Nephron (organoid): ENCODE results near the gene LMNB1.
"Not testable (repeated sequence)": the region's sequence is repeated elsewhere in the genome, so short reads cannot be mapped to it uniquely, and the experiment has no call there.

Source experiments
- H3K27ac Mint-ChIP-seq, 3 experiments: 2 replicates each; pipeline ENCODE4 v1.8.0; 2020; ENCODE audit warnings: mixed read lengths in 3 of 3, mild to moderate bottlenecking in 2 of 3, moderate library complexity in 1 of 3
- H3K27me3 Mint-ChIP-seq: 2 replicates; pipeline ENCODE4 v1.8.0; 2021; ENCODE audit warnings: low read depth, mild to moderate bottlenecking, moderate library complexity, mixed read lengths
- H3K36me3 Mint-ChIP-seq: 2 replicates; pipeline ENCODE4 v1.8.0; 2020; ENCODE audit warnings: low read depth, mixed read lengths
- H3K4me1 Mint-ChIP-seq: 2 replicates; pipeline ENCODE4 v1.8.0; 2020; ENCODE audit warnings: mixed read lengths
- H3K4me3 Mint-ChIP-seq, 3 experiments: 2 replicates each; pipeline ENCODE4 v1.8.0; 2020; ENCODE audit warnings: mild to moderate bottlenecking in 3 of 3, mixed read lengths in 3 of 3, moderate library complexity in 2 of 3
- H3K9me3 Mint-ChIP-seq: 2 replicates; pipeline ENCODE4 v1.8.0; 2020; ENCODE audit warnings: mixed read lengths
- TF ChIP-seq, protein P1 (sequence below), 3 experiments: fragments of 200-600 bp; sonication (generic); IDR thresholded peaks; one replicate each; pipeline ENCODE4 v1.5.0; 2021; ENCODE audit warnings: antibody characterized with exemption in 3 of 3; ENCODE audit not compliant: unreplicated experiment in 3 of 3

Gene LMNB1

DNA sequence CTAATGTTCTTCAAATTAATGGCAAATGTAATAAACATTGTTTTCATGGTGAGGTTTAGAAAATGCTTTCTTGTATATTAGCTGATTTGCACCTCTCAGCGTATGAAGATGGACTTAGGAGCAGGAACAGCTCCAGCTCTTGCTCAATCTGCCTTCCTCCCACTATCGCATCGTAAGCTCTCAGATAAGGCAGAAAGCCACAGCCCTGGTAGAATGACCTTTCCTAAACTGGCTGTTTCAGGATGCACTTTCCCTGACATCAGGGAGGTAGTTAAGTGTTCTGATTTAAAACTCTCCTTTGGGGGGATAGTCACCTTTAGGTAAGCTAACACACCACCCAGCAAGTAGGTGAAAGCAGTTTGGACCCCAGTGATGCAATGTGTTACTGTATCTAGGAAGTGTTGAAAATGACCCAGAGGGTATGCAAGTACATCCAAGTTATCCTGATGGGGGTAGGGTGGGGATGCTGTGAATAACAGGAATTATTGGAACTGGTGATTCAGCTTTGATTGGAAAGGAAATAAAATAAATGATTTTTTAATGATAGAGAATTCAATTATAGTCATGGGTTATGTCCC lies 72.3 kb downstream of the LMNB1 start:
- peaks cover 71% of the 10 kb centered on the region for H3K4me1 Mint-ChIP-seq
- TF ChIP-seq, protein P1, sequence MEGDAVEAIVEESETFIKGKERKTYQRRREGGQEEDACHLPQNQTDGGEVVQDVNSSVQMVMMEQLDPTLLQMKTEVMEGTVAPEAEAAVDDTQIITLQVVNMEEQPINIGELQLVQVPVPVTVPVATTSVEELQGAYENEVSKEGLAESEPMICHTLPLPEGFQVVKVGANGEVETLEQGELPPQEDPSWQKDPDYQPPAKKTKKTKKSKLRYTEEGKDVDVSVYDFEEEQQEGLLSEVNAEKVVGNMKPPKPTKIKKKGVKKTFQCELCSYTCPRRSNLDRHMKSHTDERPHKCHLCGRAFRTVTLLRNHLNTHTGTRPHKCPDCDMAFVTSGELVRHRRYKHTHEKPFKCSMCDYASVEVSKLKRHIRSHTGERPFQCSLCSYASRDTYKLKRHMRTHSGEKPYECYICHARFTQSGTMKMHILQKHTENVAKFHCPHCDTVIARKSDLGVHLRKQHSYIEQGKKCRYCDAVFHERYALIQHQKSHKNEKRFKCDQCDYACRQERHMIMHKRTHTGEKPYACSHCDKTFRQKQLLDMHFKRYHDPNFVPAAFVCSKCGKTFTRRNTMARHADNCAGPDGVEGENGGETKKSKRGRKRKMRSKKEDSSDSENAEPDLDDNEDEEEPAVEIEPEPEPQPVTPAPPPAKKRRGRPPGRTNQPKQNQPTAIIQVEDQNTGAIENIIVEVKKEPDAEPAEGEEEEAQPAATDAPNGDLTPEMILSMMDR (IDR thresholded peaks at IDR 0.05; ENCODE audit: unreplicated experiment in 3 of 3): no peak
- peaks cover 5% of the 10 kb centered on the region for H3K27me3 Mint-ChIP-seq
- H3K4me3 Mint-ChIP-seq: no peak overlapping the region
- peaks cover 7% of the 10 kb centered on the region for H3K36me3 Mint-ChIP-seq
- H3K9me3 Mint-ChIP-seq: no peaks in the 10 kb centered on the region
- H3K27ac Mint-ChIP-seq: peak overlapping the region in 2 of 3 experiments; percentile 83 to 87

DNA sequence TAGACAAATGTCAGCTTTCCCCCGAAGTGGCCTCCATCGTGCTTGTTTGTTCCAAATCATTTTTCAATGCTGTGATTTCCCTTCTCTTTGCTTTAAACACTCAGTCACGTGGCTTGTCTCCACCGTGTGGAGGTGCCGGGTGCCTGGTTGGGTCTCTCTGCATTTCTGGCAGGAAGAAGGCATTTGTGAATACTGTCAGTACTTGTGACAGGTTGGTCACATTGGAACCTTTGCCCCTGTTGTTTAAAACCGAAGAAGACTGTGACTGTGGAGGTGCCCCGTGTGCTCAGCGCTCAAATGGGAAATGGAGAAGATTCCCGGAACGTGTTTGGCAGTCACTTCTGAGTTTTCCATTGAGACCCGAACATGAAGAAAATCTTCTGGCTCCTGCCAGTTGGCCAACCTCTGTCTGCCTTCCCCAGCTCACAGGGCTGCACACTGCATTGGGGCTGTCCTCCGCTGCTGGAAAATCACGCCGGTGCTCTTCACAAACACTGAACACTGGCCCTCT lies 74.6 kb downstream of the LMNB1 start:
- Mint-ChIP-seq H3K27me3 (peaks cover 5% of the 10 kb centered on the region), H3K27ac (peak overlapping the region; percentile 64 to 94 (median 76)), H3K4me1 (peaks cover 74% of the 10 kb centered on the region), H3K4me3 (no peak overlapping the region), H3K36me3 (peaks cover 15% of the 10 kb centered on the region), H3K9me3 (no peaks in the 10 kb centered on the region)
- TF ChIP-seq, protein P1 (IDR thresholded peaks at IDR 0.05; ENCODE audit: unreplicated experiment in 3 of 3): no peak

DNA sequence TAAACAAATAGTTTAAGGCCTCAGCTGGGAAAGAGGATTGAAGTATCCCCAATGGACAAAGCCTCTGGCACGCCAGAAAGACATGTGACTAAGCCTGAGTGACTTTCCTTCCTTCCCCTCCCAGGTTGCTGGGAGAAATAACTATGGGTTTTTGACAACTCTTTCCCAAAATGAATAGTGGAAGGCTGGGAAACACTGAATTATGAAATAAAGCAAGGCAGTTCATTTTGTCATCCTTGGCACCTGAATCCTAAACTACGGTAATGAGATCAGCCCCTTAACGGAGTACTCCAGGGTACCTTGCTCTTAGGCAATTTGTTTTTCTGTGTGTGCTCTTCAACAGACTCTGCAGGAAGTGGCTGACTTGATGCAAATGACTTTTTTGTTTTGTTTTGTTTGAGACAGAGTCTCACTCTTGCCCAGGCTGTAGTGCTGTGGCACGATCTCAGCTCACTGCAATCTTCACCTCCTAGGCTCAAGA lies 75.2 kb downstream of the LMNB1 start:
- Mint-ChIP-seq H3K9me3 (no peaks in the 10 kb centered on the region), H3K4me3 (no peak overlapping the region), H3K27me3 (peaks cover 5% of the 10 kb centered on the region), H3K4me1 (peaks cover 73% of the 10 kb centered on the region), H3K27ac (peak overlapping the region; percentile 64 to 94 (median 76)), H3K36me3 (peaks cover 20% of the 10 kb centered on the region)
- TF ChIP-seq, protein P1 (IDR thresholded peaks at IDR 0.05; ENCODE audit: unreplicated experiment in 3 of 3): no peak

DNA sequence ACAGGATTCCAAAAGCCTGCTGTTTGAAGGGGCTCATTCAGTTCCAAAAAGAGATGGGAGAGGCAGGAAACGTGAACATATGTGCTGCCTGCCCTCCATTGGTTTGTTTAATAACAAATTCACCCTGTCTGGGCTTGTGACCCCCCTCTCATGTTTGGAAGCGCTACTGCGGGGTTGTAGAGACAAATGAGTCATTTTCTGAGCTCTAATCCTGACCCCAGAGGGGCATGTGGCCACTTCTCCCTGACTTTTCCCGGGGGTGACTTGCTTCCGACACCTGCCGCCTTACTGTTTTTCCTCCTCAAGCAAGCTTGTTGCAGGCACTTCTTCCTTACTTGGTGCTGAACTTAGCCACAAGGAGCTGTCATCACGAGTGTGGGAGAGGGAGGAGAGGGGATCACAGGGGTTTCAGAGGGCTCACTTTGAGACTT lies 75.9 kb downstream of the LMNB1 start:
- TF ChIP-seq, protein P1 (IDR thresholded peaks at IDR 0.05; ENCODE audit: unreplicated experiment in 3 of 3): no peak
- Mint-ChIP-seq H3K36me3 (peaks cover 21% of the 10 kb centered on the region), H3K27ac (peak overlapping the region; percentile 44 to 94 (median 76)), H3K4me3 (no peak overlapping the region), H3K9me3 (no peaks in the 10 kb centered on the region), H3K27me3 (peaks cover 5% of the 10 kb centered on the region), H3K4me1 (peaks cover 73% of the 10 kb centered on the region)

DNA sequence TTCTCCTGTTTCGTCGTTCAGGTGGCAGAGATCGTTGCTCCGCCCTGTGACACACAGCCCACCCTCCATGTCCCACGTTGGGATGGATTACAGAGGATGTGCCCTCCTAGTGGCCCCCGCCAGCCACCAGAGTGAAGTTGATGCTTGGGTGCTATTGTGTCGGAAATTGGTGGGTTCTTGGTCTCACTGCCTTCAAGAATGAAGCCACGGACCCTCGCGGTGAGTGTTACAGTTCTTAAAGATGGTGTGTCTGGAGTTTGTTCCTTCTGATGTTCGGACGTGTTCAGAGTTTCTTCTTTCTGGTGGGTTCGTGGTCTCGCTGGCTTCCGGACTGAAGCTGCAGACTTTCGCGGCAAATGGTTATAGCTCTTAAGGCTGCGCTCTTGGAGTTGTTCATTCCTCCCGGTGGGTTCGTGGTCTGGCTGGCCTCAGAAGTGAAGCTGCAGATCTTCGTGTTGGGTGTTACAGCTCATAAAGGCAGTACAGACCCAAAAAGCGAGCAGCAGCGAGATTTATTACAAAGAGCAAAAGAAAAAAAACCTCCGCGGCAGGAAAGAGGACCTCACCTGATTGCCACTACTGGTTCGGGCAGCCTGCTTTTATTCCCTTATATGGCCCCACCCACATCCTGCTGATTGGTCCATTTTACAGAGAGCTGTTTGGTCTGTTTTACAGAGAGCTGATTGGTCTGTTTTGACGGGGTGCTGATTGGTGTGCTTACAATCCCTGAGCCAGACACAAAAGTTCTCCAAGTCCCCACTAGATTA lies 76.8 kb downstream of the LMNB1 start:
- Mint-ChIP-seq H3K4me1 (peaks cover 69% of the 10 kb centered on the region), H3K27ac (peak overlapping the region; percentile 17 to 94 (median 49)), H3K36me3 (peaks cover 21% of the 10 kb centered on the region)
- not testable (repeated sequence) for H3K4me3 Mint-ChIP-seq, H3K9me3 Mint-ChIP-seq, H3K27me3 Mint-ChIP-seq

DNA sequence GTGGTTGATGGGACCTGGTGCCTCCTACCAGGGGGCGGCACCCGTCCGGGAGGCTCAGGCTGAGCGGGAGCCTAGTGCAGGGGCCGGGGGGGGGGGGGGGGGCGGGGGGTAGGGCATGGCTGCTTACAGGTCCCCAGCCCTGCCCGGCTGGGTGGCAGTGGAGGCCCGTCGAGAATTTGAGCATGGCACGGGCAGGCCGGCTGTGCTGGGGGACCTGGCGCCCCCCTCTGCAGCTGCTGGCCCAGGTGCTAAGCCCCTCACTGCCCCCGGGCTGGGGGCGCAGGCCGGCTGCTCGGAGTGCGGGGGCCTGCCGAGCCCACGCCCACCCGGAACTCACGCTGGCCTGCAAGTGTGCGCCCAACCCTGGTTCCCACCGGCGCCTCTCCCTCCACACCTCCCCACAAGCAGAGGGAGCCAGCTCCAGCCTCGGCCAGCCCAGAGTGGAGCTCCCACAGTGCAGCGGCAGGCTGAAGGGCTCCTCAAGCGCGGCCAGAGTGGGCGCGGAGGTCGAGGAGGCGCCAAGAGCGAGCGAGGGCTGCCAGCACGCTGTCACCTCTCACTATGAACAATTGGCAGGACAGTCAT lies 77.7 kb downstream of the LMNB1 start:
- H3K9me3 Mint-ChIP-seq: no peaks in the 10 kb centered on the region
- TF ChIP-seq, protein P1 (IDR thresholded peaks at IDR 0.05; ENCODE audit: unreplicated experiment in 3 of 3): no peak
- peaks cover 63% of the 10 kb centered on the region for H3K4me1 Mint-ChIP-seq
- H3K36me3 Mint-ChIP-seq: peaks cover 21% of the 10 kb centered on the region
- H3K27me3 Mint-ChIP-seq: peaks cover 5% of the 10 kb centered on the region
- peak overlapping the region; percentile 53 to 83 (median 79) for H3K27ac Mint-ChIP-seq
- H3K4me3 Mint-ChIP-seq: peak overlapping the region in 1 of 3 experiments; percentile 22
